H1 (cell line): ENCODE measurements around the gene PEX14. TPM values are rescaled to one million over a fixed set of nuclear protein-coding genes. Genes with fewer than 3 reads are reported as not detected.

Source experiments
- GABPA ChIP-seq: IDR thresholded peaks from 2 replicates; pipeline ENCODE4 v1.6.1; 2011; ENCODE audit warnings: mild to moderate bottlenecking, low read length, moderate library complexity, borderline replicate concordance; ENCODE audit not compliant: insufficient read depth
- POLR2A ChIP-seq, 2 experiments: IDR thresholded peaks; 1 replicate in 1 of 2; 2 replicates in 1 of 2; pipeline ENCODE4 v1.6.1; 2011; ENCODE audit warnings: low read depth in 2 of 2, low read length in 2 of 2, mild to moderate bottlenecking in 2 of 2; ENCODE audit errors: control extremely low read depth in 1 of 2
- SAP30 ChIP-seq: fragments of 300-600 bp; sonication (generic); IDR thresholded peaks from 2 replicates; pipeline ENCODE4 v1.7.1; 2012; ENCODE audit warnings: low read length, moderate library complexity, mild to moderate bottlenecking, inconsistent platforms; ENCODE audit not compliant: insufficient read depth, insufficient replicate concordance
- polyA plus RNA-seq, 7 experiments: library from polyadenylated mRNA; depleted of rRNA in 3 of 7; stranded (reverse) in 5 of 7; unstranded in 2 of 7; fragments of >200 nt in 5 of 7; fragments of 200-250 nt in 2 of 7; gene quantifications; 1 replicate in 5 of 7; 2 replicates in 1 of 7; 4 replicates in 1 of 7; pipeline versions ENCODE4 v1.2.1 to v1.2.3, GENCODE V29; 2011 to 2013; ENCODE audit warnings: missing spikeins in 2 of 7, mixed read lengths in 2 of 7
- total RNA-seq: library from RNA; stranded (reverse); fragmentation: NEBNext Ultra II Directional; extraction: Animal tissue kit (Norgen Biotek cat#: 25700); gene quantifications from 2 replicates; pipeline ENCODE4 v1.2.1, GENCODE V29; 2021
- TF ChIP-seq, protein P1 (sequence below): fragments of 300-600 bp; sonication (generic); IDR thresholded peaks from 2 replicates; pipeline ENCODE4 v1.7.1; 2012; ENCODE audit warnings: low read length, moderate library complexity, mild to moderate bottlenecking, inconsistent platforms; ENCODE audit not compliant: insufficient replicate concordance

The PEX14 gene
- total and polyA plus RNA-seq, 2 of the 8 experiments (the other 6 are each of a cell fraction or from before 2014, with no cell fraction given) = 13.0 to 19.8 TPM

DNA sequence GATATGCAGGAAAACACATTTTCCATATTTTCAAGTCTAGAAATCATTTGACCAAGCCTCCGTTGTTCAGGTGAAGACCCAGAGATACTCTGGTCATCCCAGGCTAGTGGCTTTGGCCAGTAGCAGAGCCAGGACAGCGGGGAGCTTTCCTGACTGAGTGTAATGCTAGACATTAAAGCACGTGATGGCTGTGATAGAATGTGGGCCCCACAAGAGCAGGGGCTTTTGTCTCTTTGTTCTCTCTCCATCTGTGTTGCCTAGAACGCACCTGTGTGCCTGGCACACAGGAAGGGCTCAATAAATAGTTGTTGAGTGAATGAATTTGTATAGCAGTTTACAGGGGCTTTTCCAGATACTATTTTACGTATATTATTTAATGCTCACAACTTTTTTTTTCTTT lies 34.0 kb upstream of the PEX14 start (continued):
- TF ChIP-seq GABPA (no peak), POLR2A (IDR thresholded peaks at IDR 0.05; ENCODE audit: control extremely low read depth in 1 of 2, low read depth in 2 of 2, low read length in 2 of 2) (no peak), SAP30 (no peak)
- TF ChIP-seq, protein P1, sequence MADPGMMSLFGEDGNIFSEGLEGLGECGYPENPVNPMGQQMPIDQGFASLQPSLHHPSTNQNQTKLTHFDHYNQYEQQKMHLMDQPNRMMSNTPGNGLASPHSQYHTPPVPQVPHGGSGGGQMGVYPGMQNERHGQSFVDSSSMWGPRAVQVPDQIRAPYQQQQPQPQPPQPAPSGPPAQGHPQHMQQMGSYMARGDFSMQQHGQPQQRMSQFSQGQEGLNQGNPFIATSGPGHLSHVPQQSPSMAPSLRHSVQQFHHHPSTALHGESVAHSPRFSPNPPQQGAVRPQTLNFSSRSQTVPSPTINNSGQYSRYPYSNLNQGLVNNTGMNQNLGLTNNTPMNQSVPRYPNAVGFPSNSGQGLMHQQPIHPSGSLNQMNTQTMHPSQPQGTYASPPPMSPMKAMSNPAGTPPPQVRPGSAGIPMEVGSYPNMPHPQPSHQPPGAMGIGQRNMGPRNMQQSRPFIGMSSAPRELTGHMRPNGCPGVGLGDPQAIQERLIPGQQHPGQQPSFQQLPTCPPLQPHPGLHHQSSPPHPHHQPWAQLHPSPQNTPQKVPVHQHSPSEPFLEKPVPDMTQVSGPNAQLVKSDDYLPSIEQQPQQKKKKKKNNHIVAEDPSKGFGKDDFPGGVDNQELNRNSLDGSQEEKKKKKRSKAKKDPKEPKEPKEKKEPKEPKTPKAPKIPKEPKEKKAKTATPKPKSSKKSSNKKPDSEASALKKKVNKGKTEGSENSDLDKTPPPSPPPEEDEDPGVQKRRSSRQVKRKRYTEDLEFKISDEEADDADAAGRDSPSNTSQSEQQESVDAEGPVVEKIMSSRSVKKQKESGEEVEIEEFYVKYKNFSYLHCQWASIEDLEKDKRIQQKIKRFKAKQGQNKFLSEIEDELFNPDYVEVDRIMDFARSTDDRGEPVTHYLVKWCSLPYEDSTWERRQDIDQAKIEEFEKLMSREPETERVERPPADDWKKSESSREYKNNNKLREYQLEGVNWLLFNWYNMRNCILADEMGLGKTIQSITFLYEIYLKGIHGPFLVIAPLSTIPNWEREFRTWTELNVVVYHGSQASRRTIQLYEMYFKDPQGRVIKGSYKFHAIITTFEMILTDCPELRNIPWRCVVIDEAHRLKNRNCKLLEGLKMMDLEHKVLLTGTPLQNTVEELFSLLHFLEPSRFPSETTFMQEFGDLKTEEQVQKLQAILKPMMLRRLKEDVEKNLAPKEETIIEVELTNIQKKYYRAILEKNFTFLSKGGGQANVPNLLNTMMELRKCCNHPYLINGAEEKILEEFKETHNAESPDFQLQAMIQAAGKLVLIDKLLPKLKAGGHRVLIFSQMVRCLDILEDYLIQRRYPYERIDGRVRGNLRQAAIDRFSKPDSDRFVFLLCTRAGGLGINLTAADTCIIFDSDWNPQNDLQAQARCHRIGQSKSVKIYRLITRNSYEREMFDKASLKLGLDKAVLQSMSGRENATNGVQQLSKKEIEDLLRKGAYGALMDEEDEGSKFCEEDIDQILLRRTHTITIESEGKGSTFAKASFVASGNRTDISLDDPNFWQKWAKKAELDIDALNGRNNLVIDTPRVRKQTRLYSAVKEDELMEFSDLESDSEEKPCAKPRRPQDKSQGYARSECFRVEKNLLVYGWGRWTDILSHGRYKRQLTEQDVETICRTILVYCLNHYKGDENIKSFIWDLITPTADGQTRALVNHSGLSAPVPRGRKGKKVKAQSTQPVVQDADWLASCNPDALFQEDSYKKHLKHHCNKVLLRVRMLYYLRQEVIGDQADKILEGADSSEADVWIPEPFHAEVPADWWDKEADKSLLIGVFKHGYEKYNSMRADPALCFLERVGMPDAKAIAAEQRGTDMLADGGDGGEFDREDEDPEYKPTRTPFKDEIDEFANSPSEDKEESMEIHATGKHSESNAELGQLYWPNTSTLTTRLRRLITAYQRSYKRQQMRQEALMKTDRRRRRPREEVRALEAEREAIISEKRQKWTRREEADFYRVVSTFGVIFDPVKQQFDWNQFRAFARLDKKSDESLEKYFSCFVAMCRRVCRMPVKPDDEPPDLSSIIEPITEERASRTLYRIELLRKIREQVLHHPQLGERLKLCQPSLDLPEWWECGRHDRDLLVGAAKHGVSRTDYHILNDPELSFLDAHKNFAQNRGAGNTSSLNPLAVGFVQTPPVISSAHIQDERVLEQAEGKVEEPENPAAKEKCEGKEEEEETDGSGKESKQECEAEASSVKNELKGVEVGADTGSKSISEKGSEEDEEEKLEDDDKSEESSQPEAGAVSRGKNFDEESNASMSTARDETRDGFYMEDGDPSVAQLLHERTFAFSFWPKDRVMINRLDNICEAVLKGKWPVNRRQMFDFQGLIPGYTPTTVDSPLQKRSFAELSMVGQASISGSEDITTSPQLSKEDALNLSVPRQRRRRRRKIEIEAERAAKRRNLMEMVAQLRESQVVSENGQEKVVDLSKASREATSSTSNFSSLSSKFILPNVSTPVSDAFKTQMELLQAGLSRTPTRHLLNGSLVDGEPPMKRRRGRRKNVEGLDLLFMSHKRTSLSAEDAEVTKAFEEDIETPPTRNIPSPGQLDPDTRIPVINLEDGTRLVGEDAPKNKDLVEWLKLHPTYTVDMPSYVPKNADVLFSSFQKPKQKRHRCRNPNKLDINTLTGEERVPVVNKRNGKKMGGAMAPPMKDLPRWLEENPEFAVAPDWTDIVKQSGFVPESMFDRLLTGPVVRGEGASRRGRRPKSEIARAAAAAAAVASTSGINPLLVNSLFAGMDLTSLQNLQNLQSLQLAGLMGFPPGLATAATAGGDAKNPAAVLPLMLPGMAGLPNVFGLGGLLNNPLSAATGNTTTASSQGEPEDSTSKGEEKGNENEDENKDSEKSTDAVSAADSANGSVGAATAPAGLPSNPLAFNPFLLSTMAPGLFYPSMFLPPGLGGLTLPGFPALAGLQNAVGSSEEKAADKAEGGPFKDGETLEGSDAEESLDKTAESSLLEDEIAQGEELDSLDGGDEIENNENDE = no peak
